Right cardiac atrium (tissue), 5 donors: Measurements from ENCODE around the gene THOP1. TPM values are rescaled to one million over a fixed set of nuclear protein-coding genes. Genes with fewer than 3 reads are reported as not detected.

ENCODE experiments used
- ATAC-seq, 2 donors: fragments of 200-7000 bp; cut with Tn5 transposase; one replicate each; pipeline versions ENCODE4 v1.8.0 to v1.9.1; 2020; ENCODE audit warnings: moderate library complexity in 2 of 2, mild to moderate bottlenecking in 1 of 2
- DNase-seq, 3 donors: peaks; one replicate each; pipeline ENCODE4 v3.0.0-alpha.2; 2020
- H3K27ac ChIP-seq: one replicate; pipeline ENCODE4 v1.5.1; 2013; ENCODE audit warnings: mild to moderate bottlenecking, low read length, control low read depth, moderate library complexity
- H3K27me3 ChIP-seq: one replicate; pipeline ENCODE4 v1.6.1; 2013; ENCODE audit not compliant: control insufficient read depth, insufficient read depth
- H3K4me1 ChIP-seq: one replicate; pipeline ENCODE4 v1.6.1; 2013; ENCODE audit warnings: low read length; ENCODE audit not compliant: control insufficient read depth, insufficient read depth
- H3K4me3 ChIP-seq: one replicate; pipeline ENCODE4 v1.5.1; 2013; ENCODE audit warnings: low read length, control low read depth
- H3K9me3 ChIP-seq: one replicate; pipeline ENCODE4 v1.6.1; 2013; ENCODE audit warnings: low read length; ENCODE audit not compliant: control insufficient read depth
- WGBS: extraction: QIAGEN DNeasy Blood & Tissue Kit; methylation state at CpG from one replicate; pipeline ENCODE4 v1.1.7; 2013; 5-methylcytosine and 5-hydroxymethylcytosine counted together
- intact Hi-C, 4 donors: fragments of 100-400 bp; cut with DNase I; formaldehyde crosslinking; loops; one replicate each; pipeline versions ENCODE4 v1.11.0 to v1.14.0; 2022 to 2023
- polyA plus RNA-seq: library from polyadenylated mRNA; stranded (reverse); fragments of 200-250 nt; gene quantifications from one replicate; pipeline ENCODE4 v1.2.3, GENCODE V29; 2013
- total RNA-seq, 4 donors: library from RNA; stranded (reverse); fragmentation: NEBNext Ultra II Directional; extraction: Animal tissue kit (Norgen Biotek cat#: 25700); gene quantifications; one replicate each; pipeline ENCODE4 v1.2.1, GENCODE V29; 2021
- donor health status: healthy with polysubstance abuse.
- donor health status: DM: no; HTN: yes; CAD: no.
- donor health status: DM: no; HTN: no; CAD: no.
- donor health status: DM: no; HTN: yes; CAD: no; lungs with severe emphysema.
- donor health status: DM: yes; HTN: yes; CAD: no.

The THOP1 gene
- total and polyA plus RNA-seq, 5 donors, result 41.4 to 69.4 (median 57.3) TPM

GRCh38 chr19:2754659-2755447 is 30.4 kb upstream of the THOP1 start:
- peak in 1 of 2 donors; percentile 10 for ATAC-seq
- 92% methylated on average over 43 of the region's 43 CpGs for WGBS

GRCh38 chr19:2755448-2755705 is 29.9 kb upstream of the THOP1 start:
- DNase-seq (peak in 1 of 3 donors; percentile 38), ATAC-seq (no peak)
- intact Hi-C loops, result no loop called here
- Histone ChIP-seq H3K27ac (no peak overlapping the region), H3K9me3 (no peaks in the 10 kb centered on the region), H3K4me3 (no peak overlapping the region), H3K27me3 (no peaks in the 10 kb centered on the region), H3K4me1 (no peaks in the 10 kb centered on the region)
- WGBS, result 93% methylated on average over 16 of the region's 16 CpGs

More at GRCh38 chr19:2754659-2755447, 30.4 kb upstream of the THOP1 start:
- DNase-seq, result no peak
- Histone ChIP-seq H3K9me3 (no peaks in the 10 kb centered on the region), H3K4me3 (no peak overlapping the region), H3K27me3 (no peaks in the 10 kb centered on the region), H3K4me1 (no peaks in the 10 kb centered on the region), H3K27ac (no peak overlapping the region)
- intact Hi-C loops, result loop anchor here in 2 of 4 donors (5.0 kb wide), 1 partner anchor 108 kb away; no protein-coding TSS in a partner anchor

GRCh38 chr19:2755811-2756210 is 29.5 kb upstream of the THOP1 start:
- Histone ChIP-seq H3K9me3 (no peaks in the 10 kb centered on the region), H3K4me1 (no peaks in the 10 kb centered on the region), H3K4me3 (no peak overlapping the region), H3K27ac (no peak overlapping the region), H3K27me3 (no peaks in the 10 kb centered on the region)
- intact Hi-C loops, result no loop called here
- ATAC-seq (no peak), DNase-seq (no peak)
- 92% methylated on average over 16 of the region's 16 CpGs for WGBS

DNA sequence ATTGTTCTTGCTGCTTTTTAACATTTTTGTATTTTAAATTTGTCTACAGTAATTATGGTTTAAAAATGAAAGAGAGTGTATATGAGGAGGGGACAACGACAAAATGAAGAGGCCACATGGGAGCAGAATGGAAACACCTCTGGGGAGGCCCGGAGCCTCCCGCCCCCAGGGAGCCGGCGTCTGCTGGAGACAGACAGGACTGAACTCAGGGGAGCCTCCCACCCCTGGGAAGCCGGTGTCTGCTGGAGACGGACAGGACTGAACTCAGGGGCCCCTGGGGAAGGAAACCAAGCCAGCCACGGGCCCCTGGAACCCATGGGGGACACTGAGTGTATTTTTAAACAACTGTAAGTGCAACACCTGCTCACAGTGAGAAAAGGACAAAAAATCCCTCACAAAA is 28.8 kb upstream of the THOP1 start:
- no peak for DNase-seq

GRCh38 chr19:2756921-2757881 is 28.1 kb upstream of the THOP1 start:
- WGBS, result 93% methylated on average over 48 of the region's 48 CpGs
- H3K4me1 ChIP-seq, result no peaks in the 10 kb centered on the region
- DNase-seq (no peak), ATAC-seq (peak in 1 of 2 donors; percentile 6)
- no peaks in the 10 kb centered on the region for H3K9me3 ChIP-seq
- H3K27ac ChIP-seq, result no peak overlapping the region
- intact Hi-C loops, result no loop called here
- H3K27me3 ChIP-seq, result no peaks in the 10 kb centered on the region
- no peak overlapping the region for H3K4me3 ChIP-seq

More for the DNA sequence above, 28.8 kb upstream of the THOP1 start:
- H3K4me1 ChIP-seq, result no peaks in the 10 kb centered on the region
- 81% methylated on average over 8 of the region's 8 CpGs for WGBS
- no peak for ATAC-seq
- H3K4me3 ChIP-seq, result no peak overlapping the region
- no peaks in the 10 kb centered on the region for H3K9me3 ChIP-seq
- no peaks in the 10 kb centered on the region for H3K27me3 ChIP-seq
- intact Hi-C loops, result no loop called here
- H3K27ac ChIP-seq, result no peak overlapping the region

- WGBS, result 96% methylated on average over 17 of the region's 17 CpGs
- no peak for DNase-seq
- intact Hi-C loops, result no loop called here
- no peak for ATAC-seq
- H3K4me3 ChIP-seq, result no peak overlapping the region
- H3K27me3 ChIP-seq, result no peaks in the 10 kb centered on the region
- no peaks in the 10 kb centered on the region for H3K4me1 ChIP-seq
- no peak overlapping the region for H3K27ac ChIP-seq
- no peaks in the 10 kb centered on the region for H3K9me3 ChIP-seq
Measured at GRCh38 chr19:2758601-2759313, 26.5 kb upstream of the THOP1 start.

DNA sequence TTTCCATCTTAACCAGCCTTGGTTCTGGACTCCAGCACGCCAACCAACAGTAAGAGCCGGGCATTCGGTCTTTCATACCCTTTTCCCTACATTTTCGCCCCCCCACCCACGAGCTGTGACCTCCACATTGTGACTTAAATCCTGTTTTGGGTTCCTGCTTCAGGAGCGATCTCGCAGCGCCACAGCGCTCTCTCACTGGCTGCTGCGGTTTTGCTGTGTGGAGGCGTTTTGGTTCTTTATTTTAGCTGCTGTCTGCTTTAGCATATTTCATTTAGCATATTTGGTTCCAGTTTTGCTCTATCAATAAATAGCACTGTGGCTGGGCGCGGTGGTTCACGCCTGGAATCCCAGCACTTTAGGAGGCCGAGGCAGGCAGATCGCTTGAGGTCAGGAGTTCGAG is 25.9 kb upstream of the THOP1 start:
- 92% methylated on average over 17 of the region's 17 CpGs for WGBS
- H3K27me3 ChIP-seq, result no peaks in the 10 kb centered on the region
- intact Hi-C loops, result no loop called here
- no peaks in the 10 kb centered on the region for H3K4me1 ChIP-seq
- H3K9me3 ChIP-seq, result no peaks in the 10 kb centered on the region
- no peak overlapping the region for H3K27ac ChIP-seq
- DNase-seq, result no peak
- H3K4me3 ChIP-seq, result no peak overlapping the region
- ATAC-seq, result no peak

DNA sequence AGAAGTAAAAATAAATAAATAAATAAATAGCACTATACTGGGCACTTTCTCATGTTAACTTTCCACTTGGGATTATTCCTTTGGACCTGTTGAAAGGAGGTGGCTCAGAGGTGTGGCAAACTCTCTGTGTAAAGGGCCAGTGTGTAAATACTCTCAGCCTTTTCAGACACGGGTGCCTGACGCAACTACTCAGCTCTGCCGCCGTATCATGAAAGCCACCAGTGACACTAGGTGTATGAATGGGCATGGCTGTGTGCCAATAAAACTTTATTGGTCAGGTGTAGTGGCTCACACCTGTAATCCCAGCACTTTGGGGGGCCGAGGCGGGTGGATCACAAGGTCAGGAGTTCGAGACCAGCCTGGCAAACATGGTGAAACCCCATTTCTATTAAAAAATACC is 25.3 kb upstream of the THOP1 start:
- Histone ChIP-seq H3K9me3 (no peaks in the 10 kb centered on the region), H3K4me3 (no peak overlapping the region), H3K4me1 (no peaks in the 10 kb centered on the region), H3K27ac (no peak overlapping the region), H3K27me3 (no peaks in the 10 kb centered on the region)
- 95% methylated on average over 7 of the region's 7 CpGs for WGBS
- DNase-seq (no peak), ATAC-seq (no peak)
- intact Hi-C loops, result no loop called here

DNA sequence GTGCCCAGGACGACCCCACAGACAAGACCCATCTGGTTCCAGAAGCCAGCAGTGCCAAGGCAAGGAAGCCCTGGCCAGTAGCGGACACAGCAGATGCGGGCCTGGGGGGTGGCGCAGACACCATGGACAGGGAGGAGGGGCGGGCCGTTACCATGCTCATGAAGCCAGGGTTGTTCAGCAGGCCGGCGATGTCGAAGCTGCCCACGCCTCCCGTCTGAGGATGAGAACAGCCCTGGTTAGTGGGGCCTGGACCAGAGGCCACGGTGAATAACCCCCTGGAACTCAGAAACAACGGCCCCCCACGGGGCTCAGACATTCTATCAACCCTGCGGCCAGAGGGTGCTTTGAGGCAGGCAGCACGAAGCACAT is 24.0 kb upstream of the THOP1 start:
- Histone ChIP-seq H3K4me3 (no peak overlapping the region), H3K4me1 (no peaks in the 10 kb centered on the region), H3K9me3 (no peaks in the 10 kb centered on the region), H3K27ac (no peak overlapping the region), H3K27me3 (no peaks in the 10 kb centered on the region)
- no peak for ATAC-seq
- WGBS, result 90% methylated on average over 16 of the region's 16 CpGs
- intact Hi-C loops, result no loop called here
- peak in 1 of 3 donors; percentile 51 for DNase-seq

GRCh38 chr19:2761876-2762782 is 23.2 kb upstream of the THOP1 start:
- H3K27ac ChIP-seq, result no peak overlapping the region
- H3K27me3 ChIP-seq, result no peaks in the 10 kb centered on the region
- H3K9me3 ChIP-seq, result no peaks in the 10 kb centered on the region
- no peaks in the 10 kb centered on the region for H3K4me1 ChIP-seq
- no peak overlapping the region for H3K4me3 ChIP-seq
- intact Hi-C loops, result no loop called here
- peak in 1 of 3 donors; percentile 47 for DNase-seq
- 93% methylated on average over 43 of the region's 43 CpGs for WGBS
- no peak for ATAC-seq
